ENCODE results near the gene SERPINA3. TPM values are rescaled to one million over a fixed set of nuclear protein-coding genes. Genes with fewer than 3 reads are reported as not detected.

The SERPINA3 gene
- total RNA-seq, 1 experiment from 2014 or later: not detected

DNA sequence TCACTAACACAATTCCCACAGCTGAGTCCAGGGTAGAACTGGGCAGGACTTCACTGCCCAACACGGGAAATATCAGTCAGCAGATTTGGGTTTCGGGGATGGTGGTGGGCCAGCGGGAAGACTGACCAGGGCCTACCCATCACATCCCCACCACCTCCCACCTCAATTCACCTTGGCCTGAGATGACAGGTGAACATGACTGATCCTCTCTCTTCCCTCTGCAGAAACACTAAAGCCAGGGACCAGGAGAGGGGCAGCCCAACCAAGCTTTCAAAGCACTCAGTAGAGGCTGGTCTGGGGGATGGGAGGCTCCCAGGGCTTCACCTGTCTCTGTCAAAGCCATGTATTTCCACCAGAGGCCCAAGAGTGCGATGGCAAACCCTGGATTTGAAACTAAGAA, 28.6 kb upstream of the SERPINA3 start:
- Histone ChIP-seq H3K36me3 (ENCODE audit: low read depth) (no peaks in the 10 kb centered on the region), H3K79me2 (ENCODE audit: low read depth) (no peaks in the 10 kb centered on the region), H3K4me3 (no peak overlapping the region), H2AFZ (no peak overlapping the region), H4K20me1 (ENCODE audit: insufficient read depth) (no peaks in the 10 kb centered on the region), H3F3A (ENCODE audit: insufficient read depth, low read depth) (no peaks in the 10 kb centered on the region), H3K27me3 (ENCODE audit: insufficient read depth, low read depth) (no peaks in the 10 kb centered on the region), H3K9me3 (ENCODE audit: insufficient read depth, low read depth) (no peaks in the 10 kb centered on the region), H3K9me2 (ENCODE audit: insufficient read depth) (no peaks in the 10 kb centered on the region), H3K4me2 (no peak overlapping the region), H3K4me1 (replicated peaks; ENCODE audit: insufficient read depth) (no peaks in the 10 kb centered on the region), H3K27ac (no peak overlapping the region)
- intact Hi-C loops (cut with micrococcal nuclease; ENCODE audit: unreplicated experiment): no loop called here
- ChIA-PET CTCF (no interaction called here), POLR2A (ENCODE audit: unreplicated experiment) (no interaction called here)
- BruUV-seq (replicated peaks): no TSS peak
- DNase-seq: no peak
- TF ChIP-seq, protein P1, sequence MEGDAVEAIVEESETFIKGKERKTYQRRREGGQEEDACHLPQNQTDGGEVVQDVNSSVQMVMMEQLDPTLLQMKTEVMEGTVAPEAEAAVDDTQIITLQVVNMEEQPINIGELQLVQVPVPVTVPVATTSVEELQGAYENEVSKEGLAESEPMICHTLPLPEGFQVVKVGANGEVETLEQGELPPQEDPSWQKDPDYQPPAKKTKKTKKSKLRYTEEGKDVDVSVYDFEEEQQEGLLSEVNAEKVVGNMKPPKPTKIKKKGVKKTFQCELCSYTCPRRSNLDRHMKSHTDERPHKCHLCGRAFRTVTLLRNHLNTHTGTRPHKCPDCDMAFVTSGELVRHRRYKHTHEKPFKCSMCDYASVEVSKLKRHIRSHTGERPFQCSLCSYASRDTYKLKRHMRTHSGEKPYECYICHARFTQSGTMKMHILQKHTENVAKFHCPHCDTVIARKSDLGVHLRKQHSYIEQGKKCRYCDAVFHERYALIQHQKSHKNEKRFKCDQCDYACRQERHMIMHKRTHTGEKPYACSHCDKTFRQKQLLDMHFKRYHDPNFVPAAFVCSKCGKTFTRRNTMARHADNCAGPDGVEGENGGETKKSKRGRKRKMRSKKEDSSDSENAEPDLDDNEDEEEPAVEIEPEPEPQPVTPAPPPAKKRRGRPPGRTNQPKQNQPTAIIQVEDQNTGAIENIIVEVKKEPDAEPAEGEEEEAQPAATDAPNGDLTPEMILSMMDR (conservative IDR thresholded peaks at IDR 0.05): no peak
- no peak for TF ChIP-seq EZH2 (IDR thresholded peaks at IDR 0.05; ENCODE audit: low read depth)

DNA sequence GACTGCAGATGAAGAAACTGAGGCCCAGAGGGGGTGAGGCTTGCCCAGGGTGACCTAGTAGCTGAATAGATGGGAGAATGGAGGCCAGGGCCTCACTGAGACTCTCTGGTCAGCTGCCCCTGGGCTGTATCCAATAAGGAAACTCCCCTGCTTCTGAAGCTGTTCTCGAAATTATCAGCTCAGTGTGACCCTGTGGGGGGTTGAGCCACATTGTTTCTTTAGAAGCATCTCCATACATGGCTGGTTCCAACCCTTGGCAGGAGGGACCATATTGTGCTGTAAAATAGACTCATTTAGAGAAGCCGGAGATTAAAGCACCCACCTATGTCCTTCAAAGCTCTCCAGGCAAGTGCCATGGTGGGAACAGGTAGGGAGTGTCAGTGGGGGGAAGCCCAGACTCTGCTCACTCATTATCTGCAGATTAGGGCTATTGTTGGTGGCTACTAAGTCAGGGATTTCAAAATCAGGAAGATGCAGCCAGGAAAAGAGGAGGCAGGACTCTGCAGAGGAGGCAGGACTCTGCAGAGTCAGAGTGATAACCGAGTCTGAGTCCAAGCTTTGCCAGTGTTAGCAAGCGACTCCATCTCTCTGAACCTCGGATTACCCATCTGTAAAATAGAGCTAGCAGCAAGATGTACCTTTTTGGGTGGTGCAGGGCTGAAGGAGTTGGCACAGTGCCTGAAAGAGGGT, 27.5 kb upstream of the SERPINA3 start:
- Histone ChIP-seq H3K4me1 (replicated peaks; ENCODE audit: insufficient read depth) (no peaks in the 10 kb centered on the region), H3K27me3 (ENCODE audit: insufficient read depth, low read depth) (no peaks in the 10 kb centered on the region), H3K4me2 (no peak overlapping the region), H3K9me3 (ENCODE audit: insufficient read depth, low read depth) (no peaks in the 10 kb centered on the region), H2AFZ (no peak overlapping the region), H3K9me2 (ENCODE audit: insufficient read depth) (no peaks in the 10 kb centered on the region), H3F3A (ENCODE audit: insufficient read depth, low read depth) (no peaks in the 10 kb centered on the region), H3K79me2 (ENCODE audit: low read depth) (no peaks in the 10 kb centered on the region), H4K20me1 (ENCODE audit: insufficient read depth) (no peaks in the 10 kb centered on the region), H3K36me3 (ENCODE audit: low read depth) (no peaks in the 10 kb centered on the region), H3K27ac (no peak overlapping the region), H3K4me3 (no peak overlapping the region)
- no peak for DNase-seq
- POLR2A ChIA-PET (ENCODE audit: unreplicated experiment): no interaction called here
- intact Hi-C loops (cut with micrococcal nuclease; ENCODE audit: unreplicated experiment): no loop called here
- no TSS peak for BruUV-seq (replicated peaks)
- no peak for TF ChIP-seq EZH2 (IDR thresholded peaks at IDR 0.05; ENCODE audit: low read depth)
- TF ChIP-seq, protein P1 (conservative IDR thresholded peaks at IDR 0.05): no peak
- CTCF ChIA-PET: no interaction called here

DNA sequence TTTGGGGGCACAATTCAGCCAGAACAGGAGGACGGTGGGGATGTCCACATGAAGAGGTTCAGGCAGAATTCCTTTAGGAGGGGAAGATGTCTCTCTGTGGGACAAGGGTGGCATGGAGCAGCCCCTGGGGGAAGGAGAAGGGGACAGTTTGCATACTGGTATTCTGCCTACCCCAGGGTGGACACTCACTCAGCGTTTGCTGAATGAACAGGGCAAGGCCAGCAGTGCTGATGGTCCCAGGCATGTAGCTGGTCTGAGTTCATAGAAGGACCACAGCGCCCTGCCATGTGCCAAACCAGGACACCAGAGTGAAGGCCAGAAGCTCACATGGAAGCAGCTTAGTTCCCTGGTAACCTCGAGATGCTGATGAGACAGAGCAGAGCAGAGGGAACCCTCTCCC, 25.6 kb upstream of the SERPINA3 start:
- Histone ChIP-seq H3K9me3 (ENCODE audit: insufficient read depth, low read depth) (no peaks in the 10 kb centered on the region), H3K4me3 (no peak overlapping the region), H3K27me3 (ENCODE audit: insufficient read depth, low read depth) (no peaks in the 10 kb centered on the region), H3K27ac (no peak overlapping the region), H2AFZ (no peak overlapping the region), H3K9me2 (ENCODE audit: insufficient read depth) (no peaks in the 10 kb centered on the region), H3K79me2 (ENCODE audit: low read depth) (no peaks in the 10 kb centered on the region), H3K36me3 (ENCODE audit: low read depth) (no peaks in the 10 kb centered on the region), H4K20me1 (ENCODE audit: insufficient read depth) (no peaks in the 10 kb centered on the region), H3K4me2 (no peak overlapping the region), H3K4me1 (replicated peaks; ENCODE audit: insufficient read depth) (no peaks in the 10 kb centered on the region), H3F3A (ENCODE audit: insufficient read depth, low read depth) (no peaks in the 10 kb centered on the region)
- no TSS peak for BruUV-seq (replicated peaks)
- DNase-seq: no peak
- intact Hi-C loops (cut with micrococcal nuclease; ENCODE audit: unreplicated experiment): no loop called here
- TF ChIP-seq EZH2 (IDR thresholded peaks at IDR 0.05; ENCODE audit: low read depth): no peak
- TF ChIP-seq, protein P1 (conservative IDR thresholded peaks at IDR 0.05): no peak
- CTCF ChIA-PET: no interaction called here
- POLR2A ChIA-PET (ENCODE audit: unreplicated experiment): no interaction called here
